ENCODE data around the gene LDLRAD4.
A peak's percentile ranks its signal among the peaks of the same experiment; 100 is the strongest.

LDLRAD4 gene

GRCh38 chr18:13658436-13659204 lies 440.1 kb downstream of the LDLRAD4 start:
- H3K4me1 Mint-ChIP-seq: peaks cover 26% of the 10 kb centered on the region
- no peaks in the 10 kb centered on the region for H3K27me3 Mint-ChIP-seq (ENCODE audit: low read depth)
- H3K9me3 Mint-ChIP-seq: no peaks in the 10 kb centered on the region
- H3K27ac Mint-ChIP-seq: no peak overlapping the region
- TF ChIP-seq, protein P1, sequence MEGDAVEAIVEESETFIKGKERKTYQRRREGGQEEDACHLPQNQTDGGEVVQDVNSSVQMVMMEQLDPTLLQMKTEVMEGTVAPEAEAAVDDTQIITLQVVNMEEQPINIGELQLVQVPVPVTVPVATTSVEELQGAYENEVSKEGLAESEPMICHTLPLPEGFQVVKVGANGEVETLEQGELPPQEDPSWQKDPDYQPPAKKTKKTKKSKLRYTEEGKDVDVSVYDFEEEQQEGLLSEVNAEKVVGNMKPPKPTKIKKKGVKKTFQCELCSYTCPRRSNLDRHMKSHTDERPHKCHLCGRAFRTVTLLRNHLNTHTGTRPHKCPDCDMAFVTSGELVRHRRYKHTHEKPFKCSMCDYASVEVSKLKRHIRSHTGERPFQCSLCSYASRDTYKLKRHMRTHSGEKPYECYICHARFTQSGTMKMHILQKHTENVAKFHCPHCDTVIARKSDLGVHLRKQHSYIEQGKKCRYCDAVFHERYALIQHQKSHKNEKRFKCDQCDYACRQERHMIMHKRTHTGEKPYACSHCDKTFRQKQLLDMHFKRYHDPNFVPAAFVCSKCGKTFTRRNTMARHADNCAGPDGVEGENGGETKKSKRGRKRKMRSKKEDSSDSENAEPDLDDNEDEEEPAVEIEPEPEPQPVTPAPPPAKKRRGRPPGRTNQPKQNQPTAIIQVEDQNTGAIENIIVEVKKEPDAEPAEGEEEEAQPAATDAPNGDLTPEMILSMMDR (IDR thresholded peaks at IDR 0.05; ENCODE audit: unreplicated experiment in 3 of 3): no peak
- no peak overlapping the region for H3K4me3 Mint-ChIP-seq
- H3K36me3 Mint-ChIP-seq (ENCODE audit: low read depth): peaks cover 7% of the 10 kb centered on the region

- Mint-ChIP-seq H3K9me3 (no peaks in the 10 kb centered on the region), H3K27me3 (ENCODE audit: low read depth) (no peaks in the 10 kb centered on the region), H3K4me3 (no peak overlapping the region), H3K27ac (peak overlapping the region in 2 of 3 experiments; percentile 55 to 88), H3K36me3 (ENCODE audit: low read depth) (peaks cover 12% of the 10 kb centered on the region), H3K4me1 (peaks cover 20% of the 10 kb centered on the region)
- TF ChIP-seq, protein P1 (IDR thresholded peaks at IDR 0.05; ENCODE audit: unreplicated experiment in 3 of 3): no peak
Measured at GRCh38 chr18:13660510-13660909, 441.9 kb downstream of the LDLRAD4 start.

DNA sequence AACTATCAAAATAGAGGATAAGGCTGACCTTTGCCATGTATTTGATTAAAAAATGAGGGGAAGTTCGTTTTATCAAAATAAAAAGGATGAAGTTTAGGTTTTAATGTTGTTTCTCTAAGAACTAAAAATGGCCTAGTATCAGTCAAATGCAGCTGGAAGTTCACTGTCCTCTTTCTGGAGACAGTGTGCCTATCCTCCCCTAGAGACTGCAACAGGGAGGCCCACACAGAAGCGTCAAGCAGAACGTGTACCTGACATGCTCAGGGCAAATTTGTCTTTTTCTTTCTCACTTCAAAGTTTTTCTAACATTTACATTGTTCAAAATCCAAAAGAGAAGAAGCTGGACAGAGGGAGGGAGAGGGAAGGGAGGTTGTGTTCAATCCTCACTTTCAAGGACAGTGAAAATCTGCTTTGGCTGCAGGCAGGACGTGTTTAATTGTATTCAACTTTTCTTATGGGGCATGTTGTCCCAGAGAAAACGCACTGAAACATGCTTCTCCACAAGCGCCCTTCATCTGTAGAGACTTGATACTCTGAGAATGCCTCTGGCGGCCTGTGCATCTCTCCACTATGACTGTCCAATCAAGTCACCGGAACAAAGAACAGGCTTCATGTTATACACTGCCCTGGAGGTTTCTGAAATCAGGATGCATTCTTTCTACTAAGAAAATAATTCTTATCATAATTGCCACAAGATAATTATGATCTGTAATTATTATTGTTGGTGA lies 442.7 kb downstream of the LDLRAD4 start:
- H3K4me1 Mint-ChIP-seq: peaks cover 20% of the 10 kb centered on the region
- H3K27ac Mint-ChIP-seq: peak overlapping the region; percentile 55 to 88 (median 68)
- TF ChIP-seq, protein P1 (IDR thresholded peaks at IDR 0.05; ENCODE audit: unreplicated experiment in 3 of 3): no peak

GRCh38 chr18:13661779-13662256 lies 443.3 kb downstream of the LDLRAD4 start:
- Mint-ChIP-seq H3K9me3 (no peaks in the 10 kb centered on the region), H3K36me3 (ENCODE audit: low read depth) (peaks cover 16% of the 10 kb centered on the region), H3K4me1 (peaks cover 20% of the 10 kb centered on the region), H3K4me3 (no peak overlapping the region), H3K27ac (peak overlapping the region in 2 of 3 experiments; percentile 55 to 84), H3K27me3 (ENCODE audit: low read depth) (no peaks in the 10 kb centered on the region)
- TF ChIP-seq, protein P1 (IDR thresholded peaks at IDR 0.05; ENCODE audit: unreplicated experiment in 3 of 3): no peak

More for the DNA sequence above, 442.7 kb downstream of the LDLRAD4 start:
- Mint-ChIP-seq H3K9me3 (no peaks in the 10 kb centered on the region), H3K4me3 (no peak overlapping the region), H3K36me3 (ENCODE audit: low read depth) (peaks cover 12% of the 10 kb centered on the region), H3K27me3 (ENCODE audit: low read depth) (no peaks in the 10 kb centered on the region)

GRCh38 chr18:13672657-13673056 lies 454.1 kb downstream of the LDLRAD4 start:
- peaks cover 6% of the 10 kb centered on the region for H3K4me1 Mint-ChIP-seq
- H3K4me3 Mint-ChIP-seq: no peak overlapping the region
- TF ChIP-seq, protein P1 (IDR thresholded peaks at IDR 0.05; ENCODE audit: unreplicated experiment in 3 of 3): no peak
- no peaks in the 10 kb centered on the region for H3K9me3 Mint-ChIP-seq
- peaks cover 25% of the 10 kb centered on the region for H3K36me3 Mint-ChIP-seq (ENCODE audit: low read depth)
- no peak overlapping the region for H3K27ac Mint-ChIP-seq
- H3K27me3 Mint-ChIP-seq (ENCODE audit: low read depth): no peaks in the 10 kb centered on the region

Data from nephron (organoid).